Activated CD4-positive, alpha-beta T cell treated with anti-CD3 and anti-CD28 coated beads, Interleukin-2, amount 50 U/mL, for 48 hours (primary cell): Measurements from ENCODE around the gene C10orf90.
A peak's percentile ranks its signal among the peaks of the same experiment; 100 is the strongest.

ENCODE experiments used
- DNase-seq, 2 experiments: peaks; one replicate each; pipeline ENCODE4 v3.0.0-alpha.2; 2020

Gene C10orf90

GRCh38 chr10:126421756-126422256, 248.7 kb downstream of the C10orf90 start:
- DNase-seq = no peak

GRCh38 chr10:126420567-126421300, 249.8 kb downstream of the C10orf90 start:
- DNase-seq = no peak

GRCh38 chr10:126417220-126417825, 253.2 kb downstream of the C10orf90 start:
- DNase-seq = no peak

- no peak for DNase-seq
These were observed 260.7 kb downstream of the C10orf90 start for GRCh38 chr10:126409821-126410220.

- no peak for DNase-seq
These were observed 261.4 kb downstream of the C10orf90 start for GRCh38 chr10:126408953-126409641.

- DNase-seq = no peak
These were observed 262.7 kb downstream of the C10orf90 start for GRCh38 chr10:126407831-126408230.

GRCh38 chr10:126405239-126405775, 265.2 kb downstream of the C10orf90 start:
- no peak for DNase-seq

GRCh38 chr10:126402721-126403695, 267.5 kb downstream of the C10orf90 start:
- DNase-seq = no peak

GRCh38 chr10:126400641-126401040, 269.9 kb downstream of the C10orf90 start:
- no peak for DNase-seq

- no peak for DNase-seq
These were observed 271.6 kb downstream of the C10orf90 start for GRCh38 chr10:126398924-126399323.

- DNase-seq = no peak
These were observed 272.1 kb downstream of the C10orf90 start for GRCh38 chr10:126398383-126398743.

- no peak for DNase-seq
These were observed 272.7 kb downstream of the C10orf90 start for GRCh38 chr10:126397640-126398382.

GRCh38 chr10:126397156-126397555, 273.3 kb downstream of the C10orf90 start:
- no peak for DNase-seq

GRCh38 chr10:126394948-126395347, 275.5 kb downstream of the C10orf90 start:
- DNase-seq = no peak

GRCh38 chr10:126393076-126393475, 277.4 kb downstream of the C10orf90 start:
- DNase-seq = no peak

GRCh38 chr10:126392469-126392868, 278.0 kb downstream of the C10orf90 start:
- DNase-seq = no peak

GRCh38 chr10:126392068-126392467, 278.4 kb downstream of the C10orf90 start:
- DNase-seq = no peak

GRCh38 chr10:126391192-126391885, 279.2 kb downstream of the C10orf90 start:
- DNase-seq = no peak

GRCh38 chr10:126390324-126390723, 280.2 kb downstream of the C10orf90 start:
- DNase-seq = no peak

GRCh38 chr10:126387931-126388911, 282.3 kb downstream of the C10orf90 start, which contains the start of gene ADAM12:
Gene ADAM12 (minus strand): TSS chr10:126388477. CDS start chr10:126388145, 332 bp downstream.
- peak; percentile 10 to 13 for DNase-seq
